Ishikawa (cell line): ENCODE data around the gene SHF.

Experiments
- CEBPB ChIP-seq: IDR thresholded peaks from 2 replicates; pipeline ENCODE4 v1.6.1; 2012
- CREB1 ChIP-seq: IDR thresholded peaks from 2 replicates; pipeline ENCODE4 v1.6.1; 2012; ENCODE audit warnings: low read depth
- EP300 ChIP-seq: IDR thresholded peaks from 2 replicates; pipeline ENCODE4 v1.6.1; 2012; ENCODE audit warnings: borderline replicate concordance
- FOXM1 ChIP-seq: IDR thresholded peaks from 2 replicates; pipeline ENCODE4 v1.6.1; 2012; ENCODE audit warnings: low read depth, borderline replicate concordance
- NFIC ChIP-seq: IDR thresholded peaks from 2 replicates; pipeline ENCODE4 v1.6.1; 2012
- RAD21 ChIP-seq: IDR thresholded peaks from 2 replicates; pipeline ENCODE4 v1.6.1; 2012; ENCODE audit warnings: low read depth
- TAF1 ChIP-seq: IDR thresholded peaks from 2 replicates; pipeline ENCODE4 v1.6.1; 2012; ENCODE audit warnings: low read depth, mild to moderate bottlenecking
- TCF12 ChIP-seq: IDR thresholded peaks from 2 replicates; pipeline ENCODE4 v1.6.1; 2012; ENCODE audit warnings: low read depth
- USF1 ChIP-seq: IDR thresholded peaks from 2 replicates; pipeline ENCODE4 v1.6.1; 2012
- YY1 ChIP-seq: IDR thresholded peaks from 2 replicates; pipeline ENCODE4 v1.6.1; 2012; ENCODE audit warnings: low read depth
- ZBTB7A ChIP-seq: IDR thresholded peaks from 2 replicates; pipeline ENCODE4 v1.6.1; 2012; ENCODE audit warnings: low read depth
- TF ChIP-seq, protein P1 (sequence below): IDR thresholded peaks from 2 replicates; pipeline ENCODE4 v1.6.1; 2012
- TF ChIP-seq, protein P2 (sequence below): IDR thresholded peaks from 2 replicates; pipeline ENCODE4 v1.6.1; 2012; ENCODE audit warnings: low read depth, mild to moderate bottlenecking

DNA sequence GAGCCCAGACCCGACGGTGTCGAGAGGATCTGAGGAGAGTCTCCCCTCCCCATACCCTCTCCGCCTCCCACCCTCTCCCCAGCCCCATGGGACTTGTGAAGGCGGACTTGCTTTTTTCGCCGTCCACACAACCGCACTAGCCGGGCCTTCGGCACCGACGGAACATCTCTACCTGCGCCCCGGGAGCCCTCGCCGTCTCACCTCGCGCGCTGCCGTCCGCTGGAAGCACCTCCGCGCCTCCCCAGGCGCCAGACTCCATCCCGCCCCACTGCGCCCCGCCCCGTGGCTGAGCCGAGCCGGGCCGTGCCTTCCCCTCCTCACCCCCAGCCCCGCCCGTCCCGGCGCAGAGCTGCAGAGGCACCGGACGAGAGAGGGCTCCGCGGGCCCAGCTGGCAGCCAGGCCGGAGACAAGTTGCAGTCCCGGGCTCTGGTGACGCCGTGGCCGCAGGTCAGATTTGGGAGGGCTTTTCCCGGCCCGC is 58.1 kb downstream of the SHF start, which contains the start of the genes DUOX1 and DUOXA1:
- TF ChIP-seq YY1 (no peak), RAD21 (no peak), USF1 (no peak), FOXM1 (no peak), CEBPB (no peak), TAF1 (no peak), CREB1 (no peak), NFIC (no peak), EP300 (no peak), ZBTB7A (no peak), TCF12 (no peak)
- TF ChIP-seq, protein P1, sequence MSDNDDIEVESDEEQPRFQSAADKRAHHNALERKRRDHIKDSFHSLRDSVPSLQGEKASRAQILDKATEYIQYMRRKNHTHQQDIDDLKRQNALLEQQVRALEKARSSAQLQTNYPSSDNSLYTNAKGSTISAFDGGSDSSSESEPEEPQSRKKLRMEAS = no peak; the same call in 1 of the 2 replicates
- TF ChIP-seq, protein P2, sequence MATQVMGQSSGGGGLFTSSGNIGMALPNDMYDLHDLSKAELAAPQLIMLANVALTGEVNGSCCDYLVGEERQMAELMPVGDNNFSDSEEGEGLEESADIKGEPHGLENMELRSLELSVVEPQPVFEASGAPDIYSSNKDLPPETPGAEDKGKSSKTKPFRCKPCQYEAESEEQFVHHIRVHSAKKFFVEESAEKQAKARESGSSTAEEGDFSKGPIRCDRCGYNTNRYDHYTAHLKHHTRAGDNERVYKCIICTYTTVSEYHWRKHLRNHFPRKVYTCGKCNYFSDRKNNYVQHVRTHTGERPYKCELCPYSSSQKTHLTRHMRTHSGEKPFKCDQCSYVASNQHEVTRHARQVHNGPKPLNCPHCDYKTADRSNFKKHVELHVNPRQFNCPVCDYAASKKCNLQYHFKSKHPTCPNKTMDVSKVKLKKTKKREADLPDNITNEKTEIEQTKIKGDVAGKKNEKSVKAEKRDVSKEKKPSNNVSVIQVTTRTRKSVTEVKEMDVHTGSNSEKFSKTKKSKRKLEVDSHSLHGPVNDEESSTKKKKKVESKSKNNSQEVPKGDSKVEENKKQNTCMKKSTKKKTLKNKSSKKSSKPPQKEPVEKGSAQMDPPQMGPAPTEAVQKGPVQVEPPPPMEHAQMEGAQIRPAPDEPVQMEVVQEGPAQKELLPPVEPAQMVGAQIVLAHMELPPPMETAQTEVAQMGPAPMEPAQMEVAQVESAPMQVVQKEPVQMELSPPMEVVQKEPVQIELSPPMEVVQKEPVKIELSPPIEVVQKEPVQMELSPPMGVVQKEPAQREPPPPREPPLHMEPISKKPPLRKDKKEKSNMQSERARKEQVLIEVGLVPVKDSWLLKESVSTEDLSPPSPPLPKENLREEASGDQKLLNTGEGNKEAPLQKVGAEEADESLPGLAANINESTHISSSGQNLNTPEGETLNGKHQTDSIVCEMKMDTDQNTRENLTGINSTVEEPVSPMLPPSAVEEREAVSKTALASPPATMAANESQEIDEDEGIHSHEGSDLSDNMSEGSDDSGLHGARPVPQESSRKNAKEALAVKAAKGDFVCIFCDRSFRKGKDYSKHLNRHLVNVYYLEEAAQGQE = no peak
